NK-92 treated with Interleukin-12 subunit alpha and Interleukin-12 subunit beta, amount 100 ng/mL, for 24 hours (cell line): ENCODE data around the gene MRPL37.

Source experiments
- DNase-seq: peaks from one replicate; lab custom pipeline; 2025; lab: John Stamatoyannopoulos, UW

MRPL37 gene

GRCh38 chr1:54265126-54265525 is 65.2 kb downstream of the MRPL37 start:
- no peak for DNase-seq

- no peak for DNase-seq
These were observed 65.7 kb downstream of the MRPL37 start for GRCh38 chr1:54265659-54266058.

- no peak for DNase-seq
These were observed 66.2 kb downstream of the MRPL37 start for GRCh38 chr1:54266195-54266594.

- DNase-seq, result no peak
These were observed 66.9 kb downstream of the MRPL37 start for GRCh38 chr1:54266908-54267307.
